ENCODE results near the gene XPOT.

The XPOT gene

DNA sequence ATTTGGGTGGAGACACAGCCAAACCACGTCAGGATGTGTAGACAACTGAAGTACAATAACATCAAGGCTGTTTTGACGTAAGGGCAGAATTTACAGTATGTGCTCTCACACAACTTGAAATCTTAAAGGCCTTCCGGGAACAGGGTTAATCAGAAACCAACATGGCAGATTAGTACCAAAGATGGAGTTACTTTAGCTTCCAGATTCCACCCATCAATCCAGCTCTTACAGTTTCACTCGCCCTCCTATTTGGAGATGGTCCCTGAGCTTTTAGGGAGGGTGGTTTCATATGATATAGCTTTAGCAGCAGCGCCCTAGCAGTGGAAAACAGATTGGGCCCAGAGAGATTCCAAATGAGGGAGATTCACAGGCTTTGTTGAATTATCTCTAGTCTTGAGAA lies 2.0 kb upstream of the XPOT start:
- Mint-ChIP-seq H3K9me3 (no peaks in the 10 kb centered on the region), H3K4me1 (ENCODE audit: low read depth) (peaks cover 14% of the 10 kb centered on the region), H3K4me3 (no peak overlapping the region), H3K36me3 (ENCODE audit: low read depth) (peaks cover 8% of the 10 kb centered on the region), H3K27ac (no peak overlapping the region), H3K27me3 (no peaks in the 10 kb centered on the region)
- intact Hi-C loops (cut with micrococcal nuclease): no loop called here

DNA sequence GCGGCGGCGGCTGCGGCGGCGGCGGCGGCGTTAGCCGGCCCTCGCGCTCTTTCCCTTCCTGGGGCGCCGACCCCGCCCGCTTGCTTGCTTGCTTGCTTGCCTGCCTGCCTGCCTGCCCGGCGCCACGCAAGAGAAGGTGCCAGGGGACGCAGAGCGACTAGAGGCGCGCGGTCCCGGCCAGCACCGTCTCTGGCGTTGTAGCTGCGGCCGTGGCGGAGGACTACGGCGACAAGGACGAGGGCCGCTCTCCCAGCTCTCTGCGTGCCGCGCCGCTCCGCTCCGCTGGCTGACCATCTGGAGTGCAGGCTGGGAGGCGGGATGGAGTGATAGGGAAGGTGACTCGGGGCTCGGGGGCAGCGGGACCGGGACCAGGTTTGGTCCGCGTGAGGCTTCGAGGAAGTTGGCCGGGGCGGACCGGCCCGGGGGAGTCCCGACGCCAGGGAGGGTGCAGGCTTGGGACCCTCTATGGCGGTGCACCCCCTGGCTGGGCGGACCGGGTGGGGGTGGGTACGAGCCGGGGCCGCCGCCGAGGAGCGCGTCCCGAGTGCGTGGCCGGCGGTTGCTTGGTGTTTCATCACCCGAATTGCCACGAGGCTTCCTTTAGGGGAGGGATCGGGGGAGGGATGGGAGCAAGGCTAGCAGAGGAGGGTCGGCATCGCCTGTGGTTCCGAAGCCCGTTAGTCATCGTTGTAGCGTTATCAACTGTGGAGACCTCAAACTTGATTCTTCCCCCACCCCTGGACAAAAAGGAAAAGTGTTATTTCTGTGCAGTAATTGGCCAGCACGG lies 471 bp downstream of the XPOT start:
- H3K36me3 Mint-ChIP-seq (ENCODE audit: low read depth): peaks cover 10% of the 10 kb centered on the region
- peaks cover 19% of the 10 kb centered on the region for H3K4me1 Mint-ChIP-seq (ENCODE audit: low read depth)
- intact Hi-C loops (cut with micrococcal nuclease): loop anchor here (5.0 kb wide), 1 partner anchor 48 kb away; the partner anchor contains the start of gene TBK1
- H3K9me3 Mint-ChIP-seq: no peaks in the 10 kb centered on the region
- H3K4me3 Mint-ChIP-seq: peak overlapping the region; percentile 93
- H3K27ac Mint-ChIP-seq: peak overlapping the region; percentile 95
- H3K27me3 Mint-ChIP-seq: no peaks in the 10 kb centered on the region

DNA sequence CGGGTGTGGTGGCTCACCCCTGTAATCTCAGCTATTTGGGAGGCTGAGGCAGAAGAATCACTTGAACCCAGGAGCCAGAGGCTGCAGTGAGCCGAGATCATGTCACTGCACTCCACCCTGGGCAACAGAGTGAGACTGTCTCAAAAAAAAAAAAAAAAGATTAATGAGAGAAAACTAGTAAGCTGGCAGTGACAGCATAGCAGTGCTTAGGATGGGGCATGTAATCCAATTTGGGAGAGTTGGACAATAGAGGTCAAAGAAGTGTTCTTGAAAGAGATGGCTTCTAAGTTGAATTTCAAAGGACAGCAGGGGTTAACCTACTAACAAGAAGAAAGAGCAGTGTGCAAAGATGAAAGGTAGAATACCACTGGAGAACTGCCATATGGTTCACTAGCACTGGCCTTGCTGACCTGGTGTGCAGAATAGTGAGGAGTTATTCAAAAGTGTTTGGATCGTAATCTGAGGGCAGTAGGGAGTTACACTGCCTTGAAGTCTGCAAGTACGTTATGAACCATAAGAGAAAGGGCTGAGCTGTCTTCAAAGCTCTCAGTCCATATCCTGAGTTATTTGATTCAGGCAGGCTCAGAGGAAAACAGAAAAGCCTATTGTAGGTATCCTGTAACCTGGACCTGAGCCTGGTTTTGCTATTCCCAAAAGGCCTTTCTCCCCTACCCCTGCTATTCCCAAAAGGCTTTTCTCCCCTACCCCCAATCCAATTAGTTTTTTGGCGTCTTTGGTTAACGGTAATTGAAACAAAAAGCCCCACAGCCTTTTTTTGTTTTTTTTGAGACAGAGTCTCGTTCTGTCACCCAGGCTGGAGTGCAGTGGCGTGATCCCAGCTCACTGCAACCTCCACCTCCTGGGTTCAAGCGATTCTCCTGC lies 3.4 kb downstream of the XPOT start:
- H3K27me3 Mint-ChIP-seq: no peaks in the 10 kb centered on the region
- no peak overlapping the region for H3K4me3 Mint-ChIP-seq
- H3K9me3 Mint-ChIP-seq: no peaks in the 10 kb centered on the region
- H3K27ac Mint-ChIP-seq: no peak overlapping the region
- H3K4me1 Mint-ChIP-seq (ENCODE audit: low read depth): peaks cover 19% of the 10 kb centered on the region
- peaks cover 29% of the 10 kb centered on the region for H3K36me3 Mint-ChIP-seq (ENCODE audit: low read depth)
- intact Hi-C loops (cut with micrococcal nuclease): loop anchor here (5.0 kb wide), 1 partner anchor 45 kb away; the partner anchor contains the start of gene TBK1

DNA sequence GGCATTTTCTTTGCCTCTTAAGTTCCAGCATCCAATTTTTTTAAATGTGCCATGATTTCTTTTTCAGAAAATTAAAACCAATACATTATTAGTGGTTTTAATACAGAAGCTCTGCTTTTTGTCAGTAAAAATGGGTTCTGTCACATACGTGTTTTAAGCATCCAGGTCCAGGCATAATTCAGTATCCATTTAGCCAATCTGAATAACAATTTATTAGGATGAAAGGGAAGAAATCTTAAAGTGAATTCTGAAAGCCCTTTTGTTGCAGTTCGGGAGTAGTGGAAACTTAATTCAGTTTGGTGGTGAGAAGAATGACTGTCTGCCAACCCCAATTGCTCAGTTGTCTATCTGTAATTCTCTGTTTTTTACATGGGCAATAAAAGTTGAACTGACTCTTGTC lies 7.2 kb downstream of the XPOT start:
- Mint-ChIP-seq H3K27ac (no peak overlapping the region), H3K36me3 (ENCODE audit: low read depth) (peaks cover 60% of the 10 kb centered on the region), H3K4me1 (ENCODE audit: low read depth) (peaks cover 9% of the 10 kb centered on the region), H3K9me3 (no peaks in the 10 kb centered on the region), H3K4me3 (no peak overlapping the region), H3K27me3 (no peaks in the 10 kb centered on the region)
- intact Hi-C loops (cut with micrococcal nuclease): no loop called here

DNA sequence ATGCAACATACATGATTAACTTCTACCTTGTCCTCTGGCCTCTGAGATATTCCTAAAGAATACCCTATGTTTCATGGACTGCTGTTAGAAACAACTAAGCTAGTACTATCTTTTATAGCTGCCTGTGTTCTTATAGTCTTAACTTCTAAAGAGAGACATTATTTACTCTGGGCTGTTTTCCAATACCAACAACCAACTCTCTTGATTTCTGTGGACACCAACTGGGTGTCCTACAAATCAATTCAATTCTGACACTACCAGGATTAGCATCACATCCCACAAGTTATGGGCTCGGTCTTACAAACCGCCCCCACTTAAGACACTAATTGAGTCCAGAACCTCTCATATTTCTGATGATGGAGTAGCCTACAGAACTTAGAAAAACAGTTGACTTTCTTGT lies 8.3 kb downstream of the XPOT start:
- Mint-ChIP-seq H3K9me3 (no peaks in the 10 kb centered on the region), H3K27me3 (no peaks in the 10 kb centered on the region), H3K4me1 (ENCODE audit: low read depth) (peaks cover 2% of the 10 kb centered on the region), H3K27ac (no peak overlapping the region), H3K36me3 (ENCODE audit: low read depth) (peaks cover 70% of the 10 kb centered on the region), H3K4me3 (no peak overlapping the region)
- intact Hi-C loops (cut with micrococcal nuclease): no loop called here

DNA sequence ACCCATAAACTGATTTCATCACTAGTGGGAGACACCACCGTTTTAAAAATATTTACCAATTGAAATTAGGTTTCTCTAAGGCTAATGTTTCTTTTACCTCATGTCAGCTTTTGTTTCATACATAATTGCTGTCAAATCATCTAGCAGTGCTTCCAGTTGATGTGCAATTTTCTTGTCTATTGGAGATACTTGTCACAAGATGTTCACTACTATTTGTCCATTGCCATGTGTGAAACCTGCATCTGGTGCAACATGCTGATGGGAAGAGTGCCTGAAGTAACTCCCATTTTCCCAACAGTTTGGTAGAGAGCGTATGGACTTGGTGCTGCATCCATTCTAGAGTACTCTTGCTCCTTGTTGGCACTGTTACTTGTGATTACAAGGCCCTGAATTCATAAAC lies 9.7 kb downstream of the XPOT start:
- Mint-ChIP-seq H3K27me3 (no peaks in the 10 kb centered on the region), H3K36me3 (ENCODE audit: low read depth) (peaks cover 78% of the 10 kb centered on the region), H3K4me1 (ENCODE audit: low read depth) (no peaks in the 10 kb centered on the region), H3K9me3 (no peaks in the 10 kb centered on the region), H3K4me3 (no peak overlapping the region), H3K27ac (no peak overlapping the region)
- intact Hi-C loops (cut with micrococcal nuclease): no loop called here

DNA sequence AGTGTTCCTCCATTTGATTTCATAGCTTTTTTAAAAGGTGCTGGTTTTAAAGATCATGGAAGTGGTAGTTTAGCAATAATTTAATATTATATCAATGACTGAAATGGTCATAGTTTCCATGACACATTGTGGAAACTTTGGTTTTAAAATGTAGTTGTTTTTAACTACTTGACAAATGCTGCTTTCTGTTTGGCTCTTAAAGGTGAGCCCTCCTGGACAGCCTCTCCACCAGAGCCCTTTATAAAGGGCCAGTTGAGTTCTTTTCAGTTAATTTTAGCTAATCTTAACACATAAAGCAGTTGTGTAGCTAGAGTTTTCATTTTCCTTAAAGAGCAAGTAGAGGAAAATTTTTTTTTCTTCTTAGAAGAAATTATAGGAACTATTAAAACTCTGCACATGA lies 14.0 kb downstream of the XPOT start:
- Mint-ChIP-seq H3K27ac (no peak overlapping the region), H3K4me1 (ENCODE audit: low read depth) (no peaks in the 10 kb centered on the region), H3K4me3 (no peak overlapping the region), H3K9me3 (no peaks in the 10 kb centered on the region), H3K27me3 (no peaks in the 10 kb centered on the region), H3K36me3 (ENCODE audit: low read depth) (peaks cover 93% of the 10 kb centered on the region)
- intact Hi-C loops (cut with micrococcal nuclease): no loop called here

DNA sequence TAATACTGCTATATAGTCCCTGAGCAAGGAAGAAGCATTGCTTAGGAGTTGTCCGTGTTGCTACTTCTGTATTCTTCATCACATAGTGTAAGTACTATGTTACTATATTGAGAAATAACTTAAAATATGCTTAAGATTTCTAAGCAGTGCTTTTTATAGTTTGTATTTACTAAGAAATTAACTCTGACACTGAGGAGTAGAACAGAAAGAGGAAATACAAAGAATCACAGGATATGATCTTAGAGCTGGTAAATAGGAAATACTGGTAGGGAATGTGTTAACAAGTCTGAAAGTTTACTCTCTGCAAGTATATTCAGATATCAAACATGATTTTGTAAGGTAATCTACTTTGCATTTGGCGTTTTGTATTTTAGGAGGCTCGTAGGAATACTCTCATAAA lies 15.5 kb downstream of the XPOT start:
- H3K36me3 Mint-ChIP-seq (ENCODE audit: low read depth): peaks cover 91% of the 10 kb centered on the region

DNA sequence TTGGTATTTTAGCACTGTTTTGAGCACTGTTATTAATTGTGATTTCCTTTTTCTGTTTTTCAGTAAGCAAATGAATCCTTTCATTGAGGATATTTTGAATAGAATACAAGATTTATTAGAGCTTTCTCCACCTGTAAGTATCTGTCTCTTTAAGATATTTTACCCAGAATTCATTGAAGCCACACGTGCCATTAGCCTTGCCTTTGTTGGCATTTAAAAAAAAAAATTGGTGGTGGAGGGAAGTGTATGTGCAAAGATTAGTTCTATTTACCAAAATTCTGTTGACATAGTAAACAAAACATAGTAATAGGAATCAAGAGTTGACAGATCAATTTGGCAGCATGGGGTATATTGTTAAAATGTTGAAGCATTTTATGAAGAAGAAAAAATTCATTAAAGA lies 23.8 kb downstream of the XPOT start:
- intact Hi-C loops (cut with micrococcal nuclease): loop anchor here (5.0 kb wide), 1 partner anchor 59 kb away; no protein-coding TSS in a partner anchor
- Mint-ChIP-seq H3K27ac (no peak overlapping the region), H3K4me3 (no peak overlapping the region), H3K27me3 (no peaks in the 10 kb centered on the region), H3K36me3 (ENCODE audit: low read depth) (peaks cover 97% of the 10 kb centered on the region), H3K9me3 (no peaks in the 10 kb centered on the region), H3K4me1 (ENCODE audit: low read depth) (no peaks in the 10 kb centered on the region)

More for the DNA sequence above, 15.5 kb downstream of the XPOT start:
- H3K9me3 Mint-ChIP-seq: no peaks in the 10 kb centered on the region
- no peak overlapping the region for H3K4me3 Mint-ChIP-seq
- H3K4me1 Mint-ChIP-seq (ENCODE audit: low read depth): no peaks in the 10 kb centered on the region
- intact Hi-C loops (cut with micrococcal nuclease): no loop called here
- no peaks in the 10 kb centered on the region for H3K27me3 Mint-ChIP-seq
- H3K27ac Mint-ChIP-seq: no peak overlapping the region

DNA sequence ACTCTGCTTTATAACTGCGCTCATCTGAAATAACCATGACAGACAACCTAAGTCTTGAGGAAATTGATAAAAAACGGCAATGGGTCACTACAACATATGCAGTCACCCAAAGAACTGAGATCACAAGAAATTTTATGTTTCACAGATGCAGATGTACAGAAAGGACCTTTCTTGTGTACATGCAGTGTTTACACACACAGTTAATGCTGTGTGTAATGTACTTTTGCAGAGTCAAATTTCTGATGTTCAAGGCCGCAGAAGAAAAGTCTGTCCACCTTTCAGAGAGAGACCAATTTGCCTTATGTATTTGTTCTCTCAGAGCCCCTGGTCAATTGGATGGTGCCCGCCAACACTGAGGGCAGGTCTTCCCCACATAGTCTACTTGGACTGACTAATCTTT lies 24.8 kb downstream of the XPOT start:
- no peak overlapping the region for H3K4me3 Mint-ChIP-seq
- H3K4me1 Mint-ChIP-seq (ENCODE audit: low read depth): no peaks in the 10 kb centered on the region
- intact Hi-C loops (cut with micrococcal nuclease): loop anchor here (5.0 kb wide), 1 partner anchor 58 kb away; no protein-coding TSS in a partner anchor
- H3K9me3 Mint-ChIP-seq: no peaks in the 10 kb centered on the region
- peaks cover 95% of the 10 kb centered on the region for H3K36me3 Mint-ChIP-seq (ENCODE audit: low read depth)
- H3K27me3 Mint-ChIP-seq: no peaks in the 10 kb centered on the region
- no peak overlapping the region for H3K27ac Mint-ChIP-seq

DNA sequence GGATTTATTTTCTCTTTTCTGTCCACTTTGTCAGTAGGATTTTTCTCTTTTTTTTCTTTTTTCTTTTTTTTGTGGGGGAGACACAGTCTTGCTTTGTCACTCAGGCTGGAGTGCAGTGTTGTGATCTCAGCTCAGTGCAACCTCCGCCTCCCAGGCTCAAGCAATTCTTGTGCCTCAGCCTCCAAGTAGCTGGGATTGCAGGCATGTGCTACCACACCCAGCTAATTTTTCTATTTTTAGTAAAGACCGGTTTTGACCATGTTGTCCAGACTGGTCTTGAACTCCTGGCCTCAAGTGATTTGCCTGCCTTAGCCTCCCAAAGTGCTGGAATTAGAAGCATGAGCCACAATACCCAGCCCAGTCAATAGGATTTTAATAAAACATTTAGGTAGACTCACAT lies 26.7 kb downstream of the XPOT start:
- no peak overlapping the region for H3K27ac Mint-ChIP-seq
- H3K36me3 Mint-ChIP-seq (ENCODE audit: low read depth): peaks cover 96% of the 10 kb centered on the region
- H3K4me1 Mint-ChIP-seq (ENCODE audit: low read depth): no peaks in the 10 kb centered on the region
- no peaks in the 10 kb centered on the region for H3K27me3 Mint-ChIP-seq
- H3K9me3 Mint-ChIP-seq: no peaks in the 10 kb centered on the region
- intact Hi-C loops (cut with micrococcal nuclease): no loop called here
- H3K4me3 Mint-ChIP-seq: no peak overlapping the region

DNA sequence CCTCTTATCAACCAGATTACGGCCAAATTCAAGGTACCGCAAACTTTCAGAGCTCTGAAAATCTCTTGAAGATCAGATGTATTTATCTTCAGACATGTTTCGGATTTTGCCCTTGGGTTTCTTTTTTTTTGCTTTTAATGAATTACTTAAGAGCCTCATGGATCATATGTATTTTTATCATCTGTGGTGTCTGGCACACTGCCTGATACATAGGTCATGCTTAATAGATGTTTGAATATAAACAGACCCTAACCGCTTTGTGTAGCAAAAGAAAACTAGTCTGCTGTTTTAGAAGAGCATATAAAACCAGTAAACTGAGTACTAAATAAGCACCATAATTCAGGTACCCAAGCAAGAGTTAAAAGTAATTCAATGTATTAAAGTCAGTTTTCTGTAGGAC lies 27.6 kb downstream of the XPOT start:
- Mint-ChIP-seq H3K4me1 (ENCODE audit: low read depth) (no peaks in the 10 kb centered on the region), H3K27ac (no peak overlapping the region), H3K36me3 (ENCODE audit: low read depth) (peaks cover 96% of the 10 kb centered on the region), H3K9me3 (no peaks in the 10 kb centered on the region), H3K27me3 (no peaks in the 10 kb centered on the region), H3K4me3 (no peak overlapping the region)
- intact Hi-C loops (cut with micrococcal nuclease): no loop called here

DNA sequence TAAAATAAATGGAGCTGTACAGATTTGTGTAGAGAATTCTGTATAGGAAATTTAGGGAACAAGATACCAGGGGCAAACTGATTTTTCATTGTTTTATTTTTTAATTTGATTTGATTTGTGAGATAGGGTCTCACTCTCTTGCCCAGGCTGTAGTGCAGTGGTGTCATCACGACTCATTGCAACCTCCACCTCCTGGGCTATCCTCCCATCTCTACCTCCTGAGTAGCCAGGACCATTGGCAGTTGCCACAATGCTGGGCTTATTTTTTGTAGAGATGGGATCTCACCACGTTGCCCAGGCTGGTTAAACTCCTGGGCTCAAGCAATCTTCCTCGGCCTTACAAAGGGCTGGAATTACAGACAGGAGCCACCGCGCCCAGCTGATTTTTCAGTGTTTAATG lies 29.7 kb downstream of the XPOT start:
- no peaks in the 10 kb centered on the region for H3K4me1 Mint-ChIP-seq (ENCODE audit: low read depth)
- no peak overlapping the region for H3K27ac Mint-ChIP-seq
- no peaks in the 10 kb centered on the region for H3K9me3 Mint-ChIP-seq
- intact Hi-C loops (cut with micrococcal nuclease): no loop called here
- peaks cover 97% of the 10 kb centered on the region for H3K36me3 Mint-ChIP-seq (ENCODE audit: low read depth)
- H3K27me3 Mint-ChIP-seq: no peaks in the 10 kb centered on the region
- no peak overlapping the region for H3K4me3 Mint-ChIP-seq

DNA sequence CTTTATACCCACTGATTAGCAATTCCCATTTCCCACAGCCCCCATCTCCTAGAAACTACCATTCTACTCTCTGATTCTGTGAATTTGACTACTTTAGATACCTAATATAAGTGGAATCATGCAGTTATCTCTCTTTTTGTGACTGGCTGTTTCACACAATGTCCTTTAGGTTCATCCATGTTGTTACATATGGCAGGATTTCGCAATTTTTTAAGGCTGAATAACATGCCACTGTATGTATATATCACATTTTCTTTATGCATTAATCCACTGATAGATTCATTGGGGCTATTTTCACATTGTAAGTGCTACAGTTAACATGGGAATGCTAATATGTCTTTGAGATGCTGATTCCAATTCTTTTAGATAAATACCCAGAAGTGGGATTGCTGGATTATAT lies 35.9 kb downstream of the XPOT start:
- no peak overlapping the region for H3K27ac Mint-ChIP-seq
- H3K9me3 Mint-ChIP-seq: no peaks in the 10 kb centered on the region
- no peaks in the 10 kb centered on the region for H3K4me1 Mint-ChIP-seq (ENCODE audit: low read depth)
- H3K27me3 Mint-ChIP-seq: no peaks in the 10 kb centered on the region
- no peak overlapping the region for H3K4me3 Mint-ChIP-seq
- intact Hi-C loops (cut with micrococcal nuclease): no loop called here
- peaks cover 84% of the 10 kb centered on the region for H3K36me3 Mint-ChIP-seq (ENCODE audit: low read depth)

Data from dendritic cell treated with granulocyte-macrophage colony-stimulating factor and Interleukin-4, amounts not matched to agents 40 ng/mL and 50 ng/mL, for 4 days (primary cell).